Head of caudate nucleus (tissue), 42 donors: ENCODE measurements around the gene WIPF2.
"Not testable (repeated sequence)": the region's sequence is repeated elsewhere in the genome, so short reads cannot be mapped to it uniquely, and the experiment has no call there.

Source experiments
- DNase-seq, 42 donors: peaks; one replicate each; pipeline versions ENCODE4 v3.0.0 to v3.0.0-alpha.2; 2020 to 2021; ENCODE audit warnings: mixed read lengths in 7 of 42
- intact Hi-C: fragments of 100-400 bp; cut with DNase I; formaldehyde crosslinking; loops from one replicate; pipeline ENCODE4 v1.15.0; 2022

The WIPF2 gene

GRCh38 chr17:40190197-40191021 lies 28.7 kb upstream of the WIPF2 start:
- intact Hi-C loops: loop anchor here (10.0 kb wide), 1 partner anchor 176 kb away; the partner anchor contains the start of gene CSF3
- DNase-seq: no peak

GRCh38 chr17:40191237-40192208 lies 27.6 kb upstream of the WIPF2 start:
- intact Hi-C loops: loop anchor here (10.0 kb wide), 1 partner anchor 177 kb away; the partner anchor contains the start of gene CSF3
- DNase-seq: peak; percentile 61 to 91 (median 80)

DNA sequence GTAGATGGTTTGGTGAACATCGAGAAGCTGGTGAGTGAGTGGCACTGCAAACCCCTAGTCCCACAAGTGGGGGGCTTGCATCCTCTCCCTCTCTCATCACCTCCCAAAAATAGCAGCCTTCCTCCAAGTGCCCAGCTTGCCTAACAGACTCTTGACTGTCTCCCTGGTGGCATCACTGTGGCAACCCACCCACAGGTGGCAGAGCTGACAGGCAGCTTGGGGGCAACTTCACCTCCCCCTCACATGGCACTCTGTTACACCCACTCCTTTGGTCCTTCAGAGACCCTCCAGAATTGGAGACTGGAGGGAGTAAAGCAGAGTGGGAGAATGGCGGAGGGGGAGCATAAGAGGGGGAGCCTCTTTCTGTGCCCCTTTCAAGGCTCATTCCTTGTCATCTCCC lies 26.1 kb upstream of the WIPF2 start:
- intact Hi-C loops: loop anchor here (10.0 kb wide), 1 partner anchor 178 kb away; the partner anchor contains the start of gene CSF3

GRCh38 chr17:40194821-40195220 lies 24.3 kb upstream of the WIPF2 start:
- intact Hi-C loops: loop anchor here (10.0 kb wide), 1 partner anchor 180 kb away; the partner anchor contains the start of gene CSF3
- peak in 3 of 42 donors; percentile 26 to 62 (median 35) for DNase-seq

More for the DNA sequence above, 26.1 kb upstream of the WIPF2 start:
- peak in 5 of 42 donors; percentile 33 to 54 (median 41) for DNase-seq

GRCh38 chr17:40197550-40197949 lies 21.6 kb upstream of the WIPF2 start:
- no peak for DNase-seq
- intact Hi-C loops: loop anchor here (10.0 kb wide), 1 partner anchor 183 kb away; the partner anchor contains the start of gene CSF3

DNA sequence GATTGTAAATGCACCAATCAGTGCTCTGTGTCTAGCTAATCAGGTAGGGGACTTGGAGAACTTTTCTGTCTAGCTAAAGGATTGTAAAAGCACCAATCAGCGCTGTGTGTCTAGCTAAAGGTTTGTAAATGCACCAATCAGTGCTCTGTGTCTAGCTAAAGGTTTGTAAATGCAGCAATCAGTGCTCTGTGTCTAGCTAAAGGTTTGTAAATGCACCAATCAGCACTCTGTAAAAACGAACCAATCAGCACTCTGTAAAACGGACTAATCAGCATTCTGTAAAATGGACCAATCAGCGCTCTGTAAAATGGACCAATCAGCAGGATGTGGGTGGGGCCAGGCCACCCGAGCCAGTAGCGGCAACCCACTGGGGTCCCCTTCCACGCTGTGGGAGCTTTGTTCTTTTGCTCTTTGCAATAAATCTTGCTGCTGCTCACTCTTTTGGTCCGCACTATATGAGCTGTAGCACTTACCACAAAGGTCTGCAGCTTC lies 21.1 kb upstream of the WIPF2 start:
- DNase-seq: not testable (repeated sequence)
- intact Hi-C loops: loop anchor here (10.0 kb wide), 1 partner anchor 183 kb away; the partner anchor contains the start of gene CSF3

DNA sequence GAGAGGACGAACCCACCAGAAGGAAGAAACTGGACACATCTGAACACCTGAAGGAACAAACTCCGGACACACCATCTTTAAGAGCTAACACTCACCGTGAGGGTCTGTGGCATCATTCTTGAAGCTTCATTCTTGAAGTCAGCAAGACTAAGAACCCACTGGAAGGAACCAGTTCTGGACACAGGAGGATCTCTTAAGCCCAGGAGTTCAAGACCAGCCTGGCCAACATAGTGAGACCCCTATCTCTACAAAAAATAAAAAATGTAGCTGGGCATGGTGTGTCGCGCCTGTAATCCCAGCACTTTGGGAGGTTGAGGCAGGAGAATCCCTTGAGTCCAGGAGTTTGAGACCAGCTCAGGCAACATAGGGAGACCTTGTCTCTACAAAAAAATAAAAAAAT lies 20.5 kb upstream of the WIPF2 start:
- intact Hi-C loops: loop anchor here (10.0 kb wide), 1 partner anchor 184 kb away; the partner anchor contains the start of gene CSF3
- no peak for DNase-seq

GRCh38 chr17:40203131-40203530 lies 16.0 kb upstream of the WIPF2 start:
- intact Hi-C loops: loop anchor here (5.0 kb wide), 1 partner anchor 89 kb away; no protein-coding TSS in a partner anchor

GRCh38 chr17:40206193-40206592 lies 12.9 kb upstream of the WIPF2 start:
- intact Hi-C loops, DNase-seq: not testable (repeated sequence)

More at GRCh38 chr17:40203131-40203530, 16.0 kb upstream of the WIPF2 start:
- DNase-seq: no peak

DNA sequence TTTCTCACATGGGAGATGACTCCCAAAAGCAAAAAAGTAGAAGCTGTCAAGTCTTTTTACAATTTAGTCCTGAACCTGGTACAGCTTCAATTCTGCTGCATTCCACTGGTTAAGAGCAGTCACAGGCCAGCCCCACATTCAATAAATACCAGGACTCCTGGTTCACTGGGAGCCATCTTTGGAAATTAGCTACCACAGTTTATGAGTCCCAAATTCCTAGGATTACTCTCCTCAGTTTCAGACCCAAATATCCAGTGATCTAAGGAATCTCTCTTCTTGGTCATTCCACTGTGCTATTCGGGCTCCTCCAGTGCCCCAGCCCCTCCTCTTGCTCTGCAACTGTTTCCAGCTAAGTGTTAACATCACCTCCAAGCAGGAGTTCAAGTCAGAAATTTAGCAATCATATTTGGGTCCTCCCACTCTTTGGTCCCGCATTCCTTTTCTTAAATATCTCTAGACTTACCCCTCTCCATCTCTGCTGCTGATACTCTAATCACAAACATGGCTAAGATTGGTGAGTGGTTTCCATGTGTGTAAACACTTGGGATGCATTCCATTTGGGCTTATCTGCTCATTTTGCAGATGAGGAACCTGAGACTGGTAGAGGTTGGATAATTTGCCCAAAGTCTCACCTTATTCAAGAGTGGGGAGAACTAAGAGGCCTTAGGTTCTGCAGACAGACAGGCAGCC lies 9.6 kb upstream of the WIPF2 start:
- no peak for DNase-seq
- intact Hi-C loops: no loop called here

- DNase-seq, intact Hi-C loops: not testable (repeated sequence)
These were observed 5.2 kb upstream of the WIPF2 start for GRCh38 chr17:40213914-40214313.

DNA sequence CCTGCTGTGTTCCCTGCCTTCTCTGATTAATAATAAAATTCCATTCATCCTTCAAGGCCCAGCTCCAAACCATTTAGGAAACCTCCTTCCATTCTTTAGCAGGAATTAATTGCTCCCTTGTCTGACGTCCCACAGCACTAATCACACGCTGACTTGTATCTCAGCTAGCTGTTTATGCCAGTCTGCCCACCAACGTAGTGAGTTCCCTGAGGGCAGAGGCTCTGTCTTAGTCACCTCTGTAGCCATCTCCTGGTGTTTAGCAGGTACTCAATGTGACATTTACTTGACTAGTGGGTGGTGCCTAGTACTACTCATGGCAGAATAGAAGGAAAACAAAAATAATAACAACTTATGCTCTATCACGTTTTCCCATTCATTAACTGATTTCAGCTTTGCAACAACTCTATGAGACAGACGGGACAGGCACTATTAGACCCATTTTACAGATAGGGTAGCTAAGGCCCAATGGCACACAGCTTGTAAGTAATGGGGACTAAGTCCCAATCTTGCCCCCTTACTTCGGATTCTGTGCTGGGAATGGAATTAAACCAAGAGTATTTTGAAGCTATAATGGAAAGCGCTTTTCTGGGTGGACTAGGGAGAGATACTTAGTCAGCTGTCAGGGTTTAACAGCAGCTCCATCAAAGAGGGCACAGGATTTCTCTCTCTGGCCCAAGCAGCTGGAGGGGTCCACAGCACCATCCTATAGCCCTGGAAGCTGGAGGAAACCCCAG lies 931 bp upstream of the WIPF2 start:
- intact Hi-C loops: no loop called here
- DNase-seq: peak in 16 of 42 donors; percentile 19 to 69 (median 36)

- intact Hi-C loops: loop anchor here (1.0 kb wide), 1 partner anchor 68 kb away; the partner anchor contains the start of gene CDC6
- DNase-seq: peak in 34 of 42 donors; percentile 11 to 71 (median 40)
These were observed 662 bp downstream of the WIPF2 start for GRCh38 chr17:40219594-40220338.

DNA sequence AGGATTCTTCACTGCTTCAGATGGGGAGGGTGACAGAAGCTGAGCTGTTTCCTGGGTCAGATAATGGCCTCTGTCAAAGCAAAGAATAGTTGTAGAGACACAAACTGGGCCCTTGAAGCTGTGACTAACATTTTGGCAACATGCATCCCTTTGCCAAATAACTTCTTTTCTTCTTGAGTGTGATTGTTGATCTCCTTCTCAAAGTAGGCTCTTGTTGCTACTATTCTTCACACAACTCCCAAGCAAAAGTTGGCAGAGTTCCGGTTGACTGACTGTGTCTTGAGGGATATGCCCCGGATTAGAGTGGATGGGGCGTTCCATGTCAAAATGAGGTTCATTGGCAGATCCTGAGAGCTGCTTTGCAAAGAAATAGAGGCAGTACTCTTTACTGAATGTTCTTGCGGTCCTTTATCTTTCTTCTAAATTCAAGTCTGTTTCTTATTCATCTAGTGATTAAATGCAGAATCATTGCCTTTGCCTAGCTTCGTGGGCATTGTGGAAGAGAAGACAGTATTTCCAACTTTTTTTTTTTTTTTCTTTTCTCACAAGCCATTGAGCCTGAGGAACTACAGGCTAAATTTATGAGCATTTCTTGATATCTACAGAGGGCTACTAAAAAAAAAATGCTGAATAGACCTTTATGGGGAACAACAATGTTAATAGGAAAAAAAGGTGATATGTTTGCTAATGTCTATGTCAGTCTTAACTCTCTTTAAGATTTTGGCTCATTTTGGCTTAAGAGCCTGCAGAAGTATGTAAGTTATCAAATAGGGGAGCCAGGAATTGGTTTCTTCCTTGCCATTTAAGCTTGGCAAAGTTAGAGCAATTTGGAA lies 5.8 kb downstream of the WIPF2 start:
- intact Hi-C loops: no loop called here
- DNase-seq: peak in 36 of 42 donors; percentile 24 to 88 (median 57)

DNA sequence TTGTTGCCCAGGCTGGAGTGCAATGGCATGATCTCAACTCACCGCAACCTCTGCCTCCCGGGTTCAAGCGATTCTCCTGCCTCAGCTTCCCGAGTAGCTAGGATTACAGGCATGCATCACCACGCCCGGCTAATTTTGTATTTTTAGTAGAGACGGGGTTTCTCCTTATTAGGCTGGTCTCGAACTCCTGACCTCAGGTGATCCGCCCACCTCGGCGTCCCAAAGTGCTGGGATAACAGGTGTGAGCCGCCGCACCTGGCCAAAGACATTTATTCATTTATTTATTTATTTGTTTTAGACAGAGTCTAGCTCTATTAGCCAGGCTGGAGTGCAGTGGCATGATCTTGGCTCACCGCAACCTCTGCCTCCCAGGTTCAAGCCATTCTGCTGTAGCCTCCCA lies 10.0 kb downstream of the WIPF2 start:
- intact Hi-C loops, DNase-seq: not testable (repeated sequence)

- no peak for DNase-seq
- intact Hi-C loops: no loop called here
These were observed 11.6 kb downstream of the WIPF2 start for GRCh38 chr17:40230670-40231069.
